ENCODE results near the gene PRAC2. TPM values are rescaled to one million over a fixed set of nuclear protein-coding genes. Genes with fewer than 3 reads are reported as not detected.

Gene PRAC2
- total RNA-seq, 1 experiment from 2014 or later = not detected

DNA sequence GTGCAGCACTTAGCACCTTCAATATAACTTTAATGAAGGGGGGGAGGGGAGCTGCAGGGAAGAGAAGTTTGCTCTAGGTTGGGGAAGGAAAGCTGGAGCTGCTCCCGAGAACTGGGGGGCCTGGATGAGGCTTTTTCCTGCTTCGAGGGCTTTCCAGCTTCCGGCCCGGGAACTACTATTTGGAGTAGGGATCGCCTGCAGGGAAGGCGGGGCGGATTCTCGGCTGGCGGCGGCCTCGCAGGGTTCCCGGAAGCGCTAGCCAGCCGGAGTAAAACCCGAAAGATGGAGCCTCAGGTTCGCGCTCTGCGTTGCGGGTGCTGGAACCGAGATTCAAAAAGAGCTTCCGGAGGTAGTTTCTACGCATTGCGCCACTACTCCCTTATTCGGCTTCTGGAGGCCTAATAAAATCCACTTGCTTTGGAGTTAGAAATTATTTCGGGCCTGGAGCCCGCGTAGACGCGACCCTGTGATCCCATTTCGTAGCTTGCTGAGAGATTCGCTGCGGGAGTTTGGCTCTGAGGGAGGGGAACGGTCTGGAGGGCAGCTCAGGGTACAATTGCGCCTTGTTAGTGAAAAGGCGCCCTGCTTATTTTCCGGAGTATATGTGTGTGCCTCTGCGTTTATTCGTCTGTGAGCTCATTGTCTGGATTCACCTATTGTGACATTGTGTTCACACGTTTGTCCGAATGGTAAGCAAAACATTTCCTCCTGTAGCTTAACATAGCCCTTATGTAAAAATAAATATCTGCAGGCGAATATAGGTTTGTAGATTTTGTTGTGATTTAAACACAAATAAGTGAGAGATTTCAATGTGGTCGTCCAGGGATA is 652 bp downstream of the PRAC2 start:
- no peak overlapping the region for H3K4me3 ChIP-seq (replicated peaks in 1 of 2; ENCODE audit: low read depth in 1 of 2, low read length in 2 of 2)
- no peak overlapping the region for H3K9ac ChIP-seq (ENCODE audit: low read length)
- BruUV-seq (replicated peaks) = no TSS peak
- RAD21 ChIA-PET (ENCODE audit: low non-redundant PET in 1 of 2, low total read pairs in 2 of 2, uncharacterized antibody in 2 of 2, unreplicated experiment in 2 of 2) = interaction anchor here (0.6 to 2.2 kb wide), 11 partner anchors 28 to 312 kb away, joined by 3 to 13 read pairs (median 5); no protein-coding TSS in a partner anchor
- DNase-seq (ENCODE audit: low read depth, low spot score) (no peak), ATAC-seq (no peak)
- no peaks in the 10 kb centered on the region for H3K9me3 ChIP-seq (ENCODE audit: control insufficient read depth in 1 of 2, insufficient read depth in 1 of 2, low read depth in 1 of 2, low read length in 2 of 2)
- H3K27ac ChIP-seq (ENCODE audit: low read depth, low read length) = no peak overlapping the region
- no peaks in the 10 kb centered on the region for H3K79me2 ChIP-seq (ENCODE audit: insufficient read depth, low read length)
- CTCF ChIA-PET = interaction anchor here (0.6 to 6.8 kb wide), 35 partner anchors 9 to 685 kb away, joined by 3 to 97 read pairs (median 5); partner anchors contain the start of genes ATP5MC1 and TTLL6
- no peak overlapping the region for H3K4me2 ChIP-seq (ENCODE audit: low read length)
- no peak overlapping the region for H2AFZ ChIP-seq (ENCODE audit: low read depth, low read length, poor library complexity, severe bottlenecking)
- no peaks in the 10 kb centered on the region for H4K20me1 ChIP-seq (ENCODE audit: insufficient read depth)
- H3K36me3 ChIP-seq (ENCODE audit: control insufficient read depth in 1 of 2, insufficient read depth in 2 of 2, low read length in 2 of 2) = no peaks in the 10 kb centered on the region
- intact Hi-C loops (cut with micrococcal nuclease) = loop anchor here (1.0 to 5.0 kb wide), 3 partner anchors 68 to 314 kb away; no protein-coding TSS in a partner anchor
- H3K27me3 ChIP-seq (ENCODE audit: insufficient read depth, low read length) = no peaks in the 10 kb centered on the region
- POLR2A ChIA-PET = interaction anchor here (1.5 to 2.0 kb wide), 2 partner anchors 45 to 155 kb away, joined by 6 to 7 read pairs; no protein-coding TSS in a partner anchor
- no peaks in the 10 kb centered on the region for H3K9me2 ChIP-seq (ENCODE audit: insufficient read depth)
- peaks cover 5 to 13% of the 10 kb centered on the region in 2 experiments; a peak in 3 of 4 replicates for H3K4me1 ChIP-seq (ENCODE audit: control insufficient read depth in 1 of 2, insufficient read depth in 2 of 2, low read length in 2 of 2)
- TF ChIP-seq ZFX (IDR thresholded peaks at IDR 0.05) = no peak
- TF ChIP-seq EZH2phosphoT487 (IDR thresholded peaks at IDR 0.05; ENCODE audit: borderline replicate concordance) = no peak
- TF ChIP-seq CBX3 (IDR thresholded peaks at IDR 0.05; ENCODE audit: low read depth) = no peak
- TF ChIP-seq JUND (IDR thresholded peaks at IDR 0.05) = no peak
- no peak for TF ChIP-seq SIN3A (IDR thresholded peaks at IDR 0.05; ENCODE audit: low read depth)
- TF ChIP-seq, protein P1, sequence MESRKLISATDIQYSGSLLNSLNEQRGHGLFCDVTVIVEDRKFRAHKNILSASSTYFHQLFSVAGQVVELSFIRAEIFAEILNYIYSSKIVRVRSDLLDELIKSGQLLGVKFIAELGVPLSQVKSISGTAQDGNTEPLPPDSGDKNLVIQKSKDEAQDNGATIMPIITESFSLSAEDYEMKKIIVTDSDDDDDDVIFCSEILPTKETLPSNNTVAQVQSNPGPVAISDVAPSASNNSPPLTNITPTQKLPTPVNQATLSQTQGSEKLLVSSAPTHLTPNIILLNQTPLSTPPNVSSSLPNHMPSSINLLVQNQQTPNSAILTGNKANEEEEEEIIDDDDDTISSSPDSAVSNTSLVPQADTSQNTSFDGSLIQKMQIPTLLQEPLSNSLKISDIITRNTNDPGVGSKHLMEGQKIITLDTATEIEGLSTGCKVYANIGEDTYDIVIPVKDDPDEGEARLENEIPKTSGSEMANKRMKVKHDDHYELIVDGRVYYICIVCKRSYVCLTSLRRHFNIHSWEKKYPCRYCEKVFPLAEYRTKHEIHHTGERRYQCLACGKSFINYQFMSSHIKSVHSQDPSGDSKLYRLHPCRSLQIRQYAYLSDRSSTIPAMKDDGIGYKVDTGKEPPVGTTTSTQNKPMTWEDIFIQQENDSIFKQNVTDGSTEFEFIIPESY (IDR thresholded peaks at IDR 0.05; ENCODE audit: extremely low read depth, insufficient replicate concordance, low read length) = no peak
- no peak for TF ChIP-seq FOSL1 (IDR thresholded peaks at IDR 0.05; ENCODE audit: low read depth)
